ENCODE data around the gene KCNMA1. TPM values are rescaled to one million over a fixed set of nuclear protein-coding genes. Genes with fewer than 3 reads are reported as not detected.

KCNMA1 gene
- polyA plus RNA-seq, 1 donor from 2014 or later = 60.8 TPM

Small RNA genes within 50 kb of the gene (small RNA-seq; reads per million reads assigned to genes)
- gene ATP5MC1P8 (0 reads per million in 3 experiments), gene COX6CP15 (0 reads per million in 3 experiments), gene RF00322 (0 reads per million in 3 experiments), gene RNA5SP321 (0.07 to 0.33 (median 0.19) reads per million in 3 experiments)

Data from neural cell (in vitro differentiated cells).